ENCODE measurements around the gene CDX1. TPM values are rescaled to one million over a fixed set of nuclear protein-coding genes. Genes with fewer than 3 reads are reported as not detected.

Gene CDX1
- total RNA-seq, 4 donors from 2014 or later, result 0.26 to 0.76 TPM; not detected in 2

DNA sequence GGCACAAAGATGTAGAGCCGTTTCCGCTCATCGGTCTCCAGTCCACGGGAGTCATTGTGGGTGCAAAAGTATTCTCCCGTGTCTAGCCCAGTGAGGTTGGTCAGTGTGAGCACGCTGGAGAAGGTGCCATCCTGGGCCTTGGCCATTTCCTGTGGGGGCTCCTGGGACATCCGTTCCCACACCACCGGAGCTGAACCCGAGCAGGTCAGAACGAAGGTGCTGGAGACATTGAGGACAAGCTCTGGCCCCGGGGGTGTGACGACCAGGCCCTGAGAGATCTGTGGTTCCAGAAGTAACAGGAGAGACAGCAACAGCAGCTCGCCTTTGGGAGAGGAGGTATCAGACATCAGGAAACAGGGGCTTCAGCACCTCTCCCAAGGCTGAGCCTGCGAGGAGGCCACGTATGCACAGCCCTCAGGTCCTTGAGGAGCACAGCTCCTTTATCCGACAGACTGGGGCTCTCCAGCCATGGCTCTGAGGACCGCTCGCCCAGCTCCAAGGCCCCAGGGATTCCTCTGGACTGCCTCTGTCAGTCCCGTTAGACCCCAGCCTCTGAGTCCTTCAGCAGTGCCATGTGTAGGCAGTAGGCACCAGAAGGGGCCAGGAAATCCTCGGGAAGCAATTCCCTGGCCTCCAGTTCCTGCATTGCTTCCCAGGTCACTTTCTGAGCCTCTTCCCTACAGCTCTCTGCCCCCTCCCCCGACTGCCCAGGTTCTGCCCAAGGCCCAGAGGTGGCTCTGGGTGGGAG is 30.8 kb upstream of the CDX1 start:
- Histone ChIP-seq H3K27me3 (no peaks in the 10 kb centered on the region), H3K36me3 (no peaks in the 10 kb centered on the region), H3K4me1 (peaks cover 56% of the 10 kb centered on the region), H3K4me3 (no peak overlapping the region), H3K27ac (peak overlapping the region; percentile 80), H3K9me3 (no peaks in the 10 kb centered on the region)
- 79% methylated on average over 19 of the region's 21 CpGs for WGBS
- DNase-seq (ENCODE audit: low spot score in 2 of 2), result no peak
- TF ChIP-seq POLR2AphosphoS5 (IDR thresholded peaks at IDR 0.05), result no peak
- TF ChIP-seq EP300 (IDR thresholded peaks at IDR 0.05), result no peak
- TF ChIP-seq POLR2A (IDR thresholded peaks at IDR 0.05), result no peak
- TF ChIP-seq, protein P1, sequence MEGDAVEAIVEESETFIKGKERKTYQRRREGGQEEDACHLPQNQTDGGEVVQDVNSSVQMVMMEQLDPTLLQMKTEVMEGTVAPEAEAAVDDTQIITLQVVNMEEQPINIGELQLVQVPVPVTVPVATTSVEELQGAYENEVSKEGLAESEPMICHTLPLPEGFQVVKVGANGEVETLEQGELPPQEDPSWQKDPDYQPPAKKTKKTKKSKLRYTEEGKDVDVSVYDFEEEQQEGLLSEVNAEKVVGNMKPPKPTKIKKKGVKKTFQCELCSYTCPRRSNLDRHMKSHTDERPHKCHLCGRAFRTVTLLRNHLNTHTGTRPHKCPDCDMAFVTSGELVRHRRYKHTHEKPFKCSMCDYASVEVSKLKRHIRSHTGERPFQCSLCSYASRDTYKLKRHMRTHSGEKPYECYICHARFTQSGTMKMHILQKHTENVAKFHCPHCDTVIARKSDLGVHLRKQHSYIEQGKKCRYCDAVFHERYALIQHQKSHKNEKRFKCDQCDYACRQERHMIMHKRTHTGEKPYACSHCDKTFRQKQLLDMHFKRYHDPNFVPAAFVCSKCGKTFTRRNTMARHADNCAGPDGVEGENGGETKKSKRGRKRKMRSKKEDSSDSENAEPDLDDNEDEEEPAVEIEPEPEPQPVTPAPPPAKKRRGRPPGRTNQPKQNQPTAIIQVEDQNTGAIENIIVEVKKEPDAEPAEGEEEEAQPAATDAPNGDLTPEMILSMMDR (IDR thresholded peaks at IDR 0.05), result no peak

DNA sequence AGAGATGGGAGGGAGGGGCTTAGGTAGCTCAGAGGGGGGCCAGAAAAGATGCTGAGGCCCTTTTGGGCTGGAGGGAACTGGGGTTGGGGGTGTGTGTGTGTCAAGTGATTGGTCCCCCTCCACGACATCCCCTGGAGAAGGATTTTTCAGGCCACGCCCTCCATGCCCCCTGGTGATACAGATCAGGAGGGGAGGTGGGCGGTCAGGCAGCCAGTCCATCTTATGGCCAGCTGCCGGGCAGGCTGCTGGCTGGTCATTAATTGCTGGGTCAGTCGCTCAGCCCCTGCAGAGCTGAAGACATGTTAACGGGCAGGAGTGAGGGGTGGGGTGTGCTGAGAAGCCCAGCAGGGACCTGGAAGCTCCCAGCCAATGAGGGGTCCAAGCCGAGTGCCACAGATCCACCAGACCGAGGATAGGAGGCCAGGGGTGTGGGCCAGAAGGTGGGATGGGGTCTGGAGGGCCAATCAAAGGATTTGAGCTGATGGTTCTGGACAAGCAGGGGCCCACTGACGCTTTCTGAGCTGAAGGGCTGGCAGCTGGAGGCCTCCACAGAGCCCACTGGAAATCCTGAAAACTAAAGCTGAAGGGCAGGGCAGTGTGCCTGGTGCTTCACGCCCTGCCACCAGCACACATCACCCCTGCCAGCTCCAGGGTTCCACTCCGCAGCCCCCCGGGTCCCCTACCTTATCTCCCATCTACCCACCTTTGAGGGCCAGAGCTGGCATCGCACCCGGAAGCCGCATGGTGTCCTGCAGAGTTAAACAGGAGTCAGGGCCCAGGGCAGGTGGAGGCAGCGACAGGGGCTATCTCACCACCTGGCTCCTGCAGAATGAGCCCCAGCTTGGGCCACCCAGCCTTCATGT is 30.0 kb upstream of the CDX1 start:
- Histone ChIP-seq H3K27ac (peak overlapping the region; percentile 80), H3K4me1 (peaks cover 64% of the 10 kb centered on the region), H3K36me3 (no peaks in the 10 kb centered on the region), H3K9me3 (no peaks in the 10 kb centered on the region), H3K27me3 (no peaks in the 10 kb centered on the region), H3K4me3 (no peak overlapping the region)
- no peak for TF ChIP-seq POLR2AphosphoS5 (IDR thresholded peaks at IDR 0.05)
- TF ChIP-seq POLR2A (IDR thresholded peaks at IDR 0.05), result no peak
- TF ChIP-seq, protein P1 (IDR thresholded peaks at IDR 0.05), result no peak
- TF ChIP-seq EP300 (IDR thresholded peaks at IDR 0.05), result no peak
- no peak for DNase-seq (ENCODE audit: low spot score in 2 of 2)
- 77% methylated on average over 14 of the region's 16 CpGs for WGBS

DNA sequence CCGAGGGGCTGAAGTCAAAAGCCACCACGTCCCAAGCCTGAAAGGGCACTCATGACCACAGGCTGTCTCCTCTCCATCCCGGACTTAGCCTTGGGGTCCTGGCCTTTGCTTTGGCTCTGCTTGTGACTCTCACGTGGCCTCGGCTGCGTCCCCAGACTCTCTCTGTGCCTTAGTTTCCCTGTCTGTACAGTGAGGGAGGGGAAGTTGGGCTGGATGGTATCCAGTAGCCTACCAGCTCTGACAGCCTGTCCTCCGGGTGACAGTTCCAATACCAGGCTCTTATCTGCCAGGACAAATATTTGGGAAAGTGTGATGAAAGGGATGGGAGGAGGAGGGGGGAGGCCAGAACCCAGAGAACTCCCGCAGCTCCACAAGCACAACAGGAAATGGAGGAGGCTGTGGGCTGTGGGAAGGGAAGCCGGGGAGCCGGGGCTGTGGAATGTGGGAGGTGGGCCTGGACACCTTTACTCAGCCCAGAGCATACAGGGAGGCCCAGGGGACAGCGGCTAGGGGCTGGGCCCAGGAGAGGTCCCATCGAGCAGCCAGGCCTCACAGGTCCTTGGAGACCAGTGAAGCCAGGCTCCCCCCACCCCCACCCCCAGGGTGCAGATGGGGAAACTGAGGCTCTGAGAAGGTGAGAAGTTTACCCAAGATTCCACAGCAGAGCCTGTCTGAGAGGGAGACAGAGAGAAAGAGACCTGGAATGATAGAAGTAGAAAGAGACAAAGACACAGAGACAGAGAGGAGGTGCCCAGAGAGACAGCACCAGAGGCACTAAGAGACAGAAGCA is 29.2 kb upstream of the CDX1 start:
- Histone ChIP-seq H3K27ac (peak overlapping the region; percentile 80), H3K4me3 (no peak overlapping the region), H3K27me3 (no peaks in the 10 kb centered on the region), H3K36me3 (no peaks in the 10 kb centered on the region), H3K4me1 (peaks cover 65% of the 10 kb centered on the region), H3K9me3 (no peaks in the 10 kb centered on the region)
- DNase-seq (ENCODE audit: low spot score in 2 of 2), result no peak
- no peak for TF ChIP-seq EP300 (IDR thresholded peaks at IDR 0.05)
- TF ChIP-seq, protein P1 (IDR thresholded peaks at IDR 0.05), result no peak
- no peak for TF ChIP-seq POLR2AphosphoS5 (IDR thresholded peaks at IDR 0.05)
- no peak for TF ChIP-seq POLR2A (IDR thresholded peaks at IDR 0.05)
- 64% methylated on average over 11 of the region's 12 CpGs for WGBS

DNA sequence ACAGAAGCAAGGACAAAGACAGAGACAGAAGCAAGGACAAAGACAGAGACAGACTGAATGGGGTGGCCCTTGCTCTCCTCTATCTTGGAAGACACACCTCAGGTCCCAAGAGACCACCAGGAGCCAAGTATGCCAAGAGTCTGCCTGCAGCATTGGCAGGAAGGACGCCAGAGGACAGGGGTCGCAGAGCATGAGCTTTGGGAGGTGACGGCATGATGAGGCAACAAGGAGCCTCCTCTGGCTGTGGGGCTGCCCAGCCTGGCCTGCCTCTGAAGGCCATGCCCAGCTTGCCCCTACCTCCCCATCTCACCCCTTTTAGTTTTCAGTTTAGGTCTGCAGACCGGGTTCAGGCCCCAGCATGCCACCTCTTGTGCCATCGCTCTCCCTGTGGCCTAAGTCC is 28.6 kb upstream of the CDX1 start:
- Histone ChIP-seq H3K4me3 (no peak overlapping the region), H3K27me3 (no peaks in the 10 kb centered on the region), H3K4me1 (peaks cover 64% of the 10 kb centered on the region), H3K36me3 (no peaks in the 10 kb centered on the region), H3K9me3 (no peaks in the 10 kb centered on the region), H3K27ac (peak overlapping the region; percentile 80)
- 69% methylated on average over 5 of the region's 5 CpGs for WGBS
- TF ChIP-seq POLR2AphosphoS5 (IDR thresholded peaks at IDR 0.05) (no peak), EP300 (IDR thresholded peaks at IDR 0.05) (no peak), POLR2A (IDR thresholded peaks at IDR 0.05) (no peak)
- TF ChIP-seq, protein P1 (IDR thresholded peaks at IDR 0.05), result no peak
- DNase-seq (ENCODE audit: low spot score in 2 of 2), result no peak
